Measurements from ENCODE around the gene CNNM2. TPM values are rescaled to one million over a fixed set of nuclear protein-coding genes. Genes with fewer than 3 reads are reported as not detected.

CNNM2 gene
- total and polyA plus RNA-seq, 11 donors: 1.3 to 6.3 (median 3.4) TPM

GRCh38 chr10:103067484-103067883 lies 149.4 kb downstream of the CNNM2 start:
- TF ChIP-seq POLR2A (IDR thresholded peaks at IDR 0.05) (no peak), CTCF (IDR thresholded peaks at IDR 0.05) (no peak)
- Histone ChIP-seq H3K27ac (no peak overlapping the region), H3K9me3 (no peaks in the 10 kb centered on the region), H3K36me3 (peaks cover 0 to 30% (median 7%) of the 10 kb centered on the region in 9 donors), H3K4me1 (peaks cover 0 to 18% (median 0%) of the 10 kb centered on the region in 12 donors), H3K27me3 (no peaks in the 10 kb centered on the region), H3K4me3 (no peak overlapping the region)
- ATAC-seq (no peak), DNase-seq (no peak)
- intact Hi-C loops (cut with DNase I): loop anchor here (2.0 to 10.0 kb wide), 10 partner anchors 150 to 343 kb away; partner anchors contain the start of genes CYP17A1 (in 5 of the 10), CNNM2 (in 3 of the 10) and RPEL1 (in 1 of the 10)
- 92 to 98% (median 98%) methylated on average over 2 of the region's 2 CpGs for WGBS, 4 donors

- peaks cover 0 to 18% (median 0%) of the 10 kb centered on the region in 12 donors for H3K4me1 ChIP-seq
- DNase-seq: no peak
- no peak overlapping the region for H3K4me3 ChIP-seq
- WGBS, 4 donors: 79 to 90% (median 86%) methylated on average over 6 of the region's 6 CpGs
- H3K9me3 ChIP-seq: no peaks in the 10 kb centered on the region
- peaks cover 0 to 30% (median 7%) of the 10 kb centered on the region in 9 donors for H3K36me3 ChIP-seq
- no peak for ATAC-seq
- no peaks in the 10 kb centered on the region for H3K27me3 ChIP-seq
- TF ChIP-seq CTCF (IDR thresholded peaks at IDR 0.05) (no peak), POLR2A (IDR thresholded peaks at IDR 0.05) (no peak)
- intact Hi-C loops (cut with DNase I): loop anchor here (2.0 to 10.0 kb wide), 11 partner anchors 151 to 343 kb away; partner anchors contain the start of genes CYP17A1 (in 5 of the 10), CNNM2 (in 3 of the 10) and RPEL1 (in 1 of the 10)
- H3K27ac ChIP-seq: no peak overlapping the region
These were observed 149.9 kb downstream of the CNNM2 start for GRCh38 chr10:103067956-103068355.

GRCh38 chr10:103069453-103070331 lies 151.6 kb downstream of the CNNM2 start:
- Histone ChIP-seq H3K36me3 (peaks cover 0 to 30% (median 7%) of the 10 kb centered on the region in 9 donors), H3K9me3 (no peaks in the 10 kb centered on the region), H3K27me3 (no peaks in the 10 kb centered on the region), H3K4me3 (no peak overlapping the region), H3K27ac (no peak overlapping the region), H3K4me1 (peaks cover 0 to 18% (median 0%) of the 10 kb centered on the region in 12 donors)
- TF ChIP-seq POLR2A (IDR thresholded peaks at IDR 0.05): no peak
- peak; percentile 47 to 77 (median 64) for TF ChIP-seq CTCF (IDR thresholded peaks at IDR 0.05)
- 43 to 47% (median 46%) methylated on average over 16 of the region's 16 CpGs for WGBS, 4 donors
- peak in 4 of 5 donors; percentile 37 to 68 (median 56) for DNase-seq
- intact Hi-C loops (cut with DNase I): loop anchor here (1.0 to 10.0 kb wide), 13 partner anchors 152 to 345 kb away; partner anchors contain the start of genes CYP17A1 (in 7 of the 10), CNNM2 (in 3 of the 10) and RPEL1 (in 1 of the 10)
- peak; percentile 40 to 84 (median 73) for ATAC-seq

GRCh38 chr10:103072276-103072675 lies 154.2 kb downstream of the CNNM2 start:
- no peak for DNase-seq
- Histone ChIP-seq H3K9me3 (no peaks in the 10 kb centered on the region), H3K36me3 (peaks cover 0 to 44% (median 21%) of the 10 kb centered on the region in 9 donors), H3K27ac (no peak overlapping the region), H3K4me1 (peaks cover 0 to 18% (median 0%) of the 10 kb centered on the region in 12 donors), H3K4me3 (no peak overlapping the region), H3K27me3 (no peaks in the 10 kb centered on the region)
- ATAC-seq: no peak
- TF ChIP-seq POLR2A (IDR thresholded peaks at IDR 0.05): no peak
- no peak for TF ChIP-seq CTCF (IDR thresholded peaks at IDR 0.05)
- WGBS, 4 donors: 95 to 97% (median 97%) methylated on average over 22 of the region's 22 CpGs
- intact Hi-C loops (cut with DNase I): loop anchor here in 5 of 10 donors (2.0 to 10.0 kb wide), 3 partner anchors 155 to 237 kb away; partner anchors contain the start of gene CYP17A1 (in 2 of the 5)

Data from heart left ventricle (tissue), 16 donors.